Ishikawa (cell line): Measurements from ENCODE around the gene CATSPERZ.
A peak's percentile ranks its signal among the peaks of the same experiment; 100 is the strongest.

ENCODE experiments used
- CEBPB ChIP-seq: IDR thresholded peaks from 2 replicates; pipeline ENCODE4 v1.6.1; 2012
- CREB1 ChIP-seq: IDR thresholded peaks from 2 replicates; pipeline ENCODE4 v1.6.1; 2012; ENCODE audit warnings: low read depth
- EGR1 ChIP-seq: IDR thresholded peaks from 2 replicates; pipeline ENCODE4 v1.6.1; 2012
- EP300 ChIP-seq: IDR thresholded peaks from 2 replicates; pipeline ENCODE4 v1.6.1; 2012; ENCODE audit warnings: borderline replicate concordance
- FOXM1 ChIP-seq: IDR thresholded peaks from 2 replicates; pipeline ENCODE4 v1.6.1; 2012; ENCODE audit warnings: low read depth, borderline replicate concordance
- MAX ChIP-seq: IDR thresholded peaks from 2 replicates; pipeline ENCODE4 v1.6.1; 2012
- NFIC ChIP-seq: IDR thresholded peaks from 2 replicates; pipeline ENCODE4 v1.6.1; 2012
- RAD21 ChIP-seq: IDR thresholded peaks from 2 replicates; pipeline ENCODE4 v1.6.1; 2012; ENCODE audit warnings: low read depth
- REST ChIP-seq: IDR thresholded peaks from 2 replicates; pipeline ENCODE4 v1.6.1; 2012; ENCODE audit warnings: low read depth, mild to moderate bottlenecking
- TAF1 ChIP-seq: IDR thresholded peaks from 2 replicates; pipeline ENCODE4 v1.6.1; 2012; ENCODE audit warnings: low read depth, mild to moderate bottlenecking
- TCF12 ChIP-seq: IDR thresholded peaks from 2 replicates; pipeline ENCODE4 v1.6.1; 2012; ENCODE audit warnings: low read depth
- TEAD4 ChIP-seq: IDR thresholded peaks from 2 replicates; pipeline ENCODE4 v1.6.1; 2012
- USF1 ChIP-seq: IDR thresholded peaks from 2 replicates; pipeline ENCODE4 v1.6.1; 2012
- YY1 ChIP-seq: IDR thresholded peaks from 2 replicates; pipeline ENCODE4 v1.6.1; 2012; ENCODE audit warnings: low read depth
- ZBTB7A ChIP-seq: IDR thresholded peaks from 2 replicates; pipeline ENCODE4 v1.6.1; 2012; ENCODE audit warnings: low read depth

The CATSPERZ gene

GRCh38 chr11:64316672-64317324 lies 16.6 kb downstream of the CATSPERZ start:
- TF ChIP-seq YY1, result no peak
- TF ChIP-seq NFIC, result no peak
- TF ChIP-seq EGR1, result no peak
- TF ChIP-seq FOXM1, result no peak
- TF ChIP-seq RAD21, result 0 out of 2 replicates have a peak, but pooled peaks have one; percentile 19
- no peak for TF ChIP-seq CEBPB

GRCh38 chr11:64317325-64317960 lies 17.3 kb downstream of the CATSPERZ start, which contains the start of gene TRMT112:
TRMT112 (minus strand) TSS chr11:64317559; CDS start chr11:64317526, 33 bp downstream.
- TF ChIP-seq ZBTB7A (0 out of 2 replicates have a peak, but pooled peaks have one; percentile 58), USF1 (peak; percentile 89), NFIC (no peak), TAF1 (peak; percentile 88), REST (no peak), EP300 (peak; percentile 4; the same call in 1 of the 2 replicates), TCF12 (no peak), TEAD4 (peak; percentile 58), MAX (peak; percentile 56; the same call in 1 of the 2 replicates), EGR1 (0 out of 2 replicates have a peak, but pooled peaks have one; percentile 5), YY1 (peak; percentile 69; the same call in 1 of the 2 replicates), RAD21 (no peak), CEBPB (no peak), CREB1 (peak; percentile 82), FOXM1 (no peak)

- no peak; the same call in 1 of the 2 replicates for TF ChIP-seq FOXM1
- peak; percentile 57; the same call in 1 of the 2 replicates for TF ChIP-seq RAD21
- peak; percentile 85 for TF ChIP-seq CEBPB
- no peak for TF ChIP-seq CREB1
These were observed 18.0 kb downstream of the CATSPERZ start, which contains the start of gene PRDX5 for GRCh38 chr11:64317961-64318765. PRDX5 (plus strand) TSS chr11:64318121; CDS start chr11:64318216, 95 bp downstream.

- TF ChIP-seq FOXM1 (no peak), CEBPB (no peak), RAD21 (no peak), TAF1 (no peak), TEAD4 (no peak), EP300 (no peak), TCF12 (no peak), CREB1 (no peak), ZBTB7A (no peak)
These were observed 18.9 kb downstream of the CATSPERZ start for GRCh38 chr11:64318766-64319761.

- TF ChIP-seq NFIC (no peak), USF1 (no peak), EP300 (no peak), REST (no peak), EGR1 (no peak), CEBPB (no peak), ZBTB7A (no peak), FOXM1 (no peak), TAF1 (no peak), MAX (no peak), TCF12 (no peak), TEAD4 (no peak), CREB1 (no peak), YY1 (no peak), RAD21 (no peak)
These were observed 20.4 kb downstream of the CATSPERZ start for GRCh38 chr11:64320556-64320955.
